ENCODE data around the gene YOD1.

Gene YOD1

GRCh38 chr1:207072233-207072632, 21.2 kb upstream of the YOD1 start:
- DNase-seq (ENCODE audit: low read depth in 2 of 2) = no peak

- no peak for DNase-seq (ENCODE audit: low read depth in 2 of 2)
Observed at GRCh38 chr1:207071426-207071825, 20.4 kb upstream of the YOD1 start.

DNA sequence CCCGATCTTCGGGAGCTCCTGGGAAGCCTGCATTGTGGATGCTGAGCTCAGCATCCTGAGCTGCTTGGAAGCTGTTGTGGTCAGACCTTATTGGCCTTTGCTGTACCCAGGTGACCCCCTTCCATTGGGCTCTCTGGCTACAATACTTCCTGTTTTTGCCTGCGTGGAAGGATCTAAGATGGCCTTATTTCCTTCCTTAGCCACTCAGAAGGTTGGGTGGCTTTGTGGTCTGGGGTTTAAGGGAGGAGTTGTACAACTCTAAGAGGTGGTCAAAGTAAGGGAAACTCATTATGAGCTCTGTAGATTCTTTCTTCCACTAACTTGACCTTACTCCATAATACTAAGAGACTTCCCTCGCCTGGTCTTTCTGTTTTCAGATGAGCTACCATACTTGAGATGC, 19.8 kb upstream of the YOD1 start:
- DNase-seq (ENCODE audit: low read depth in 2 of 2) = no peak

DNA sequence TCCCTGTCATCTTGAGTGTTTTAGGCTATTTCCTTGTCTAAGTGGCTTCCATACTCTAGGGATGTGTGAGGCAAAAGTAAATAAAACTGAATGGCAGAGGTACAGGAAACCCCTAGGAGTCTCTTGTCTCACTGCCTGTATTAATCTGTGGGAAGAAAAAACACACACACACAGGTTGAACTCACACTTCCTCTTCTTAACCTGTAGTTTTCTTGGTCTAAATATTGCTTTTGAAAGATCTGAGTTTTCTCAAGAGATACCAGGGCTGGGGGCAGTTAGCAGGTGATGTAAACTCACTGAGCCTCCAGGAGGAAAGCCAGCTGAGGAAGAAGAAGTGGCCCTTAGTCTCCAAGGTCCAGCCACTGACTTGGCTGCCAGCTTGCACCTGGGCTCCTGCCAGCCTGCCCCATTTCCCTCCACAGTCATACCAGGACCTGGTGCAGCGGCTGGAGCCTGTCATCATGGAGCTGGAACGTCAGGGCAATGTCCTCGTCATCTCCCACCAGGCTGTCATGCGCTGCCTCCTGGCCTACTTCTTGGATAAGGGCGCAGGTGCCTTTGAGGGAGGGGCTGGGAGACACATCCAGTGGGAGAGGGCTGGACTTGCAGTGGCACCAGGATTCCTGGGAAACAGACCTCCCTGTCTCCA, 19.0 kb upstream of the YOD1 start:
- no peak for DNase-seq (ENCODE audit: low read depth in 2 of 2)

- no peak for DNase-seq (ENCODE audit: low read depth in 2 of 2)
Observed at GRCh38 chr1:207069061-207069460, 18.1 kb upstream of the YOD1 start.

- DNase-seq (ENCODE audit: low read depth in 2 of 2) = no peak
Observed at GRCh38 chr1:207067665-207068064, 16.7 kb upstream of the YOD1 start.

- DNase-seq (ENCODE audit: low read depth in 2 of 2) = no peak
Observed at GRCh38 chr1:207067185-207067584, 16.2 kb upstream of the YOD1 start.

- no peak for DNase-seq (ENCODE audit: low read depth in 2 of 2)
Observed at GRCh38 chr1:207064561-207064960, 13.6 kb upstream of the YOD1 start.

GRCh38 chr1:207063014-207063413, 12.0 kb upstream of the YOD1 start:
- DNase-seq (ENCODE audit: low read depth in 2 of 2) = no peak

DNA sequence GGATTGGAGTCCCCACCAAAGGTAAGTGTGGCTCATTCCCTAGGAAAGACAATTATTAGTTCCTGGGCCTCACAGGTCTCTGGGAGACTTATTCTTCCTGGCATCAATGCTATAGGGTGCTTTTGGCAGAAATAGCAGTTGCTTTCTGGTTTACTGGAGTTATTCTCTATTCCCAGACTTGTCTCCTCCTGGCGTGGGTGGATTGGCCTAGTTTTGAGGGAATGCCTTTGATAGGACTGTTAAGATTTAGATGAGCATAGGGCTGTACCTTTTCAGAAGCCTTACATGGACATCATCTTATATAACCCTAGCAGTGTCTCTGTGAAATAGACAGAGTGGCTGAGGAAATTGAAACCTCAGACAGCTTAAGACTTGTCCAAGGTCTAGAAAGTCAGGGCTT, 11.1 kb upstream of the YOD1 start:
- DNase-seq (ENCODE audit: low read depth in 2 of 2) = no peak

DNA sequence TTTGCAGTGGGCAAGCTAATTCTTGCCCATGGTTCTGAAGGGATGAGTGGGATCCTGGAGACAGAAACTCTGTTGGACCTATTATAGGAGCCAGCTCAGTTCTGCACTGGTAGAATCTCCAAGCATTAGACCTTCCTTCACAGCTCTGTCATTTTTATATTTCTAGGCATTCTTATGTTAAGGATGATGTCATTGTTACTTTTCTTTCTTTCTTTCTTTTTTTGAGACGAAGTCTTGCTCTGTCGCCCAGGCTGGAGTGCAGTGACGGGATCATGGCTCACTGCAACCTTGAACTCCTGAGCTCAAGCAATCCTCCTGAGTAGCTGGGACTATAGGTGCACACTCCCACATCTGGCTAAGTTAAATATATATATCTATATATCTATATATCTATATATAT, 9.6 kb upstream of the YOD1 start:
- DNase-seq (ENCODE audit: low read depth in 2 of 2) = no peak

GRCh38 chr1:207059881-207060280, 8.9 kb upstream of the YOD1 start:
- DNase-seq (ENCODE audit: low read depth in 2 of 2) = no peak

DNA sequence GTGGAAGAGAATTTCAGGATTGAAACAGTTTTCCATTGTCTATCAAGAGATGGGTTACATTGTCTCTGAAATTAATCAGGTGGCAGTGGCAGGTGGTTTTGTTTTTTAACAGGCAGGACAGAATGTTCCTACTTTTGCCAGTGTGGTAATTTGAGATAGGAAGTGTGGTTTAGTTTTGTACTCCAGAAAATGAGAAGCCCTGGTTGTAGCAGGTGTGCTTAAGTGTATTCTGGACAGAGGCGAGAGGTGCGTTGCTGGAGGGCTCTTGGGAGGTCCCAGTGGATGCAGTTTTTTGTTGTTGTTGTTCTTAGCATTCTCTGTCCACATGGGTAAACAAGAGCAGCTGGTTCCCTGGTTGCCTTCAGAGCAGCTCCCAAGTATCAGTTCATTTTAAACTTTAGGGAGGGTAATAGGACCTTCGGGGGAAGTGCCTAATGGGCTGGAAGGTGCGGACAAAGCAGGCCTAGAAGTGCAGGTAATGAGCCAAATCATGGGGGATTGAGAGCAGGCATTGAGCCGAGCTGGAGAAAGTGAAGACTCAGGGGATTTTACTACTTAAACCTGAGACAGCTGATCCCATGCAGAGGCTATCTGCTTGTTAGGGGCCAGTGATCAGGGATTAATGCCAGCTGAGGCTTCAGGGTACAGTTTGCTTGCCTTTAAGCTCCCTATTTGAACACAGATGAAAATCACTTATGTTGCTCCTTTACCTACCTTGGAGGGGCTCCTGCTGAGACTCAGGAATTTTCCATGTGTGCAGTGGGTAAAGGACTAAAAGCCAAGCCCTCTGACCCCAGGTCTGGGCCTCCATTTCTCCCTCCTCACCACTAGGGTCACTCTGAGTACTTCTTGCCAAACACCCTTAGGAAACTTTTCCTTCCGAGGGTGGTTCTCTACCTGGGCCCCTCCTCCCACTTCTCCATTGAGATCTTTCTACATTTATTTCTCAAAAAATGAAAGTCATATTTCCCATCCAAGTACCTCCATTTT, 8.2 kb upstream of the YOD1 start:
- DNase-seq (ENCODE audit: low read depth in 2 of 2) = no peak

DNA sequence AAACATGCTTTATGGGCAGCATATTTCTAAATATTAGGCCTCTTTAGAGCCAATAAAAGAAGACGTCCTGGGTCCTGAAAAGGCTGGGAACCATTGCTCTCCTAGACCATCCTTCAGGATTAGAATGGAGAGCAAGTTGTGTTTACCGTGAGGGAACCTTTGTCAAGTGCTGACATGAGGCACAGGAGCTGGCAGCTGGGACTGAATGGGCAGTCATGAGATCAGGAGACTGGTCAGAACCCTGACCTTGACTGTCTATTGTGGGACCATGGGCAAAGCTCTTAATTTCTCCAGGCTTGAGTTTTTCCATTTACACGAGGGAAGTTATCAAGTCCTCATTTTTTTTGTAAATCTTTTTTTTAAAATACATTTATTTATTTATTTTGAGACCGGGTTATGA, 7.2 kb upstream of the YOD1 start:
- DNase-seq (ENCODE audit: low read depth in 2 of 2) = no peak

DNA sequence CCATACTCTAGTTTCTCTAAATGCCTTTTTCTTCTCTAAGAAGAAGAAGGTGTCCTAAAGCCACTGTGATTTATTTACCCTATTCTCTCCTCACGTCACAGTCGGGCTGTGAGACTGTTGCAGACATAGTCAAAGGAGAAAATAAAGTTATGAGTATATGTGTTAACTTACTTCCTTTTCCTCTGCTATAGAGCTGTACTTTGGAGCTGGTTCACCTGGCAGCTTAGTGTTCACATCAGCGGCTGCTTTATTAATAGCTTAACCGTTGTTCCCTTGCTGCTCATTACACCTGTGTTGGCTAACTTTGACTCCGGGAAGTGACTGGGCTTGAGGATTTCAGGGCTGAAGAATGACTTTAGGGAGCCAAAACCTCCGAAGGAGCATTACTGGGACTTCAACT, 5.7 kb upstream of the YOD1 start:
- no peak for DNase-seq (ENCODE audit: low read depth in 2 of 2)

GRCh38 chr1:207055386-207056001, 4.5 kb upstream of the YOD1 start:
- no peak for DNase-seq (ENCODE audit: low read depth in 2 of 2)

GRCh38 chr1:207054491-207054890, 3.5 kb upstream of the YOD1 start:
- no peak for DNase-seq (ENCODE audit: low read depth in 2 of 2)

DNA sequence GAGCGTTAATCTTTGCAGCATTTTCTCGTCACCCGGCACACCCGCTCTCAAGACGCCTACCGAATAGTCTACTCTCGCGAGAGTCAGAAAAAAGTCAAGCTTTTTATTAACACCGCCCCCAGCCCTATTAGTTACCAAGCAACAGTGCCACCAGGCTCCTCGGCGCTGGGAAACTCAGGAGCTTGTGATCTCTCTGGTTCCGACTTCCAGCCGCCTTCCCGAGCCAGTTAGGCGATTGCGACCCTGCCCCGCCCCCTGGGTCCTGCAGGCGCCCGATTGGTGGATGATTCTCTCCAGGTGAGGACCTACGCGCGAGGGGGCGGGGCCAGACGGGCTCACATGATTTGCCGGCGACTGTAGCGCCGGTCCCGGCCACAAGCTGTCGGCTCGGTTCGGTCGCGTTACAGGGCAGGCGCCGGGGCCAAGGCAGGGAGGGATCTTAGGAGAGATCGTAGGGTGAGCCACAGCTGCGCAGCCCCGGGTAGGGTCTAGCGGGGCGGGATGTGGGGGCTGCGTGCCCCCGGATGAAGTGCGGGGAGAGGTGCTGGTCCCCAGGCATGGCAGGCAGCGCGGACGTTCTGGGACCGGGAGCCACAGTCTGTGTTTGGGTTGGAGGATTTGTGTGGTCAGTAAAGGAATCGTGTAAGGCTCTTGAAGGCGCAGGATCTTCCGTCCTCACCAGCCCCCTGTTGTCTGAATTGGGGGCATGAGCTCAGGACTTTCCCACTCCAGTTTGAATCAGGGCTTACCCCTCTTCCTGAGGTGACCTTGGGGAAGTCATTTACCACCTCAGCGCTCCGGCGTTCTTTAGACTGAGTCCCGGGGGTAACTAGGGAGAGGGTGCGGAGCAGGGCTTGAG, 2.1 kb upstream of the YOD1 start, which contains the start of gene PFKFB2:
Gene PFKFB2 (plus strand): TSS at position 365 of the 859 bp plus-strand sequence. CDS start 1,443 bp downstream, outside the sequence.
- peak; percentile 89 for DNase-seq (ENCODE audit: low read depth in 2 of 2)

DNA sequence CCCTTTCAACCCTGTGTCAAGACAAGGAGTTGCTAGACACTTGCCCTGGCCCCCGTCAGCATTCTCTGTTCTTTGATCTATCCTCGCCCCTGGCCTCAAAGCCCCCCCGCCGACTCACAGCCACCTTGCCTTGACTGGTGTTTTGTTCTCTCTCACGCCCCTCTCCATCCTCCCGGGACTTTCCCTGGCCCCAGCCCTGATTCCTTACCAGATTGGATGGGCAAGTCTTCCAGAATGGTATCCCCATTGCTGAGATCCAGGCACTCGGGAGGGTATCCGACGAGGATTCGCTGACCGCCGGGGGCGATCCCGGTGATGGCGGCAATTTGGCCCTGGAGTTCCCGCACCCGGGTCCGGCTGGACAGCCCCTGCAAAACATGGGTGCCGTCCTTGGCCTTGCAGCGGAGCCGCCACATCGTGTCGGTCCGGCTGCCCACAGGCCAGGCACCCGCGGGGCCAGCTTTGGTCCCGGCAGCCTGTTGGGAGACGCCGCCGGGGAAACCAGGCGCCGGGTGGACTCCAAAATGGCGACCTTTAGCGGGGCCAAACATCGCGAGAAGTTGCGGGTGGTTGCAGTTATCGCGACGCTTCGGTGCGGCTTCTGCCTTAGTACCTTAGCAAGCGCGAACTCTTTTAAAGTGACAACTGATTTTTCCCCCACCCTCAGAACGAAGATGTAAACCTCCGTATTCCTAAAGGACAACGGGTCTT, 373 bp downstream of the YOD1 start:
- DNase-seq (ENCODE audit: low read depth in 2 of 2) = peak; percentile 74 to 81

DNA sequence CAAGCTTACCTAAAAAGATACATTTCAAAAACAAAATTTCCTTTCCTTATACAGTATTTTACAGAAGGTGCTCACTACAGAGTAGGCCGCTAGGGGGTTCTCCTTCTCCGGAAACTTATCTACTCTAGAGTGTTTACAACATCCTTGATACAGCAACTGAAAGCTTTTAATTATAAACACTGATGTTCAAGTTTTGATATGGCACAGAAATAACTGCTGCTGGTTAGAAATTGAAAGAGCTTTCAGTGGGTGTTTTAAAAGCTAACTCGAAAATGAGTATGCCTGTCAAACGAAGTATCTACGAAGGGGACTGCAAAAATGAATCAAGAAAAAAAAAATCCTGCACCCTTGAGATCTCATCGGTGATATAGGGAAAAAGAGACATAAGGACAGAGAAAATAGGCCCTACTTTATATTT, 1.0 kb downstream of the YOD1 start:
- DNase-seq (ENCODE audit: low read depth in 2 of 2) = peak in 1 of 2 donors; percentile 35

GRCh38 chr1:207049514-207049913, 1.5 kb downstream of the YOD1 start:
- DNase-seq (ENCODE audit: low read depth in 2 of 2) = no peak
